Hematopoietic multipotent progenitor cell treated with erythropoietin and hydrocortisone succinate and interleukin-3 and kit ligand, for 6 days (in vitro differentiated cells): ENCODE measurements around the gene RCAN3.
"Not testable (repeated sequence)": the region's sequence is repeated elsewhere in the genome, so short reads cannot be mapped to it uniquely, and the experiment has no call there.

Experiments used
- DNase-seq: peaks from one replicate; pipeline ENCODE4 v3.0.0-alpha.2; 2015

Gene RCAN3

GRCh38 chr1:24486331-24487065 lies 16.1 kb upstream of the RCAN3 start:
- no peak for DNase-seq

GRCh38 chr1:24487455-24487854 lies 15.2 kb upstream of the RCAN3 start:
- DNase-seq: no peak

- DNase-seq: not testable (repeated sequence)
Measured at GRCh38 chr1:24488159-24488558, 14.5 kb upstream of the RCAN3 start.

- no peak for DNase-seq
Measured at GRCh38 chr1:24489674-24490073, 13.0 kb upstream of the RCAN3 start.

GRCh38 chr1:24490101-24490781 lies 12.4 kb upstream of the RCAN3 start:
- no peak for DNase-seq

- no peak for DNase-seq
Measured at GRCh38 chr1:24491577-24492360, 10.9 kb upstream of the RCAN3 start.

- DNase-seq: not testable (repeated sequence)
Measured at GRCh38 chr1:24492935-24493334, 9.7 kb upstream of the RCAN3 start.

- no peak for DNase-seq
Measured at GRCh38 chr1:24493785-24494184, 8.9 kb upstream of the RCAN3 start.

- DNase-seq: no peak
Measured at GRCh38 chr1:24498589-24498988, 4.0 kb upstream of the RCAN3 start.

- DNase-seq: no peak
Measured at GRCh38 chr1:24500448-24501048, 2.1 kb upstream of the RCAN3 start.

- peak; percentile 80 for DNase-seq
Measured at GRCh38 chr1:24501371-24502064, 1.1 kb upstream of the RCAN3 start.

- peak; percentile 71 for DNase-seq
Measured at GRCh38 chr1:24502065-24502708, 449 bp upstream of the RCAN3 start.

GRCh38 chr1:24503059-24503751 lies 569 bp downstream of the RCAN3 start:
- no peak for DNase-seq

GRCh38 chr1:24503870-24504523 lies 1.4 kb downstream of the RCAN3 start:
- DNase-seq: no peak

GRCh38 chr1:24504560-24504959 lies 1.9 kb downstream of the RCAN3 start:
- DNase-seq: no peak

GRCh38 chr1:24505816-24506215 lies 3.2 kb downstream of the RCAN3 start:
- no peak for DNase-seq

GRCh38 chr1:24506691-24507381 lies 4.2 kb downstream of the RCAN3 start:
- DNase-seq: no peak

GRCh38 chr1:24507405-24507804 lies 4.8 kb downstream of the RCAN3 start:
- DNase-seq: no peak

GRCh38 chr1:24508911-24509310 lies 6.3 kb downstream of the RCAN3 start:
- no peak for DNase-seq

- DNase-seq: no peak
Measured at GRCh38 chr1:24513706-24514105, 11.1 kb downstream of the RCAN3 start.
